Endothelial cell (in vitro differentiated cells): ENCODE data around the gene CSNK1G1. TPM values are rescaled to one million over a fixed set of nuclear protein-coding genes. Genes with fewer than 3 reads are reported as not detected.

Experiments
- DNase-seq: peaks from one replicate; pipeline ENCODE4 v3.0.0; 2021; ENCODE audit warnings: low spot score
- H3K27ac Mint-ChIP-seq: one replicate; pipeline ENCODE4 v1.8.0; 2021; ENCODE audit warnings: mixed read lengths, inconsistent platforms; ENCODE audit not compliant: unreplicated experiment
- H3K27me3 Mint-ChIP-seq: one replicate; pipeline ENCODE4 v1.8.0; 2021; ENCODE audit warnings: mild to moderate bottlenecking, moderate library complexity, mixed read lengths, inconsistent platforms; ENCODE audit not compliant: unreplicated experiment
- H3K36me3 Mint-ChIP-seq: one replicate; pipeline ENCODE4 v1.8.0; 2021; ENCODE audit warnings: mild to moderate bottlenecking, low read depth, mixed read lengths, inconsistent platforms; ENCODE audit not compliant: unreplicated experiment
- H3K4me1 Mint-ChIP-seq: one replicate; pipeline ENCODE4 v1.8.0; 2021; ENCODE audit warnings: mild to moderate bottlenecking, mixed read lengths, inconsistent platforms; ENCODE audit not compliant: unreplicated experiment
- H3K4me3 Mint-ChIP-seq: one replicate; pipeline ENCODE4 v1.8.0; 2021; ENCODE audit warnings: mild to moderate bottlenecking, mixed read lengths, inconsistent platforms; ENCODE audit not compliant: unreplicated experiment
- H3K9me3 Mint-ChIP-seq: one replicate; pipeline ENCODE4 v1.8.0; 2021; ENCODE audit warnings: mixed read lengths, inconsistent platforms; ENCODE audit not compliant: unreplicated experiment
- CTCF ChIP-seq: fragments of 200-600 bp; sonication (generic); IDR thresholded peaks from one replicate; pipeline ENCODE4 v1.5.0; 2021; ENCODE audit warnings: antibody characterized with exemption; ENCODE audit not compliant: unreplicated experiment
- total RNA-seq: library from RNA; stranded (reverse); fragmentation: NEBNext Ultra II Directional; extraction: Animal tissue kit (Norgen Biotek cat#: 25700); gene quantifications from one replicate; pipeline ENCODE4 v1.2.1, GENCODE V29; 2021; ENCODE audit not compliant: unreplicated experiment

CSNK1G1 gene
- total RNA-seq, 1 donor from 2014 or later, result 22.9 TPM

GRCh38 chr15:64205202-64205601 is 150.8 kb downstream of the CSNK1G1 start:
- no peak overlapping the region for H3K4me3 Mint-ChIP-seq
- H3K9me3 Mint-ChIP-seq, result no peaks in the 10 kb centered on the region
- H3K27ac Mint-ChIP-seq, result no peak overlapping the region
- H3K36me3 Mint-ChIP-seq, result peaks cover 12% of the 10 kb centered on the region
- no peaks in the 10 kb centered on the region for H3K4me1 Mint-ChIP-seq
- TF ChIP-seq CTCF, result no peak
- DNase-seq, result no peak
- no peaks in the 10 kb centered on the region for H3K27me3 Mint-ChIP-seq

GRCh38 chr15:64197425-64197824 is 158.5 kb downstream of the CSNK1G1 start:
- Mint-ChIP-seq H3K4me3 (no peak overlapping the region), H3K9me3 (no peaks in the 10 kb centered on the region), H3K4me1 (no peaks in the 10 kb centered on the region), H3K36me3 (peaks cover 11% of the 10 kb centered on the region), H3K27ac (no peak overlapping the region), H3K27me3 (no peaks in the 10 kb centered on the region)
- TF ChIP-seq CTCF, result no peak
- DNase-seq, result no peak

- H3K36me3 Mint-ChIP-seq, result peaks cover 3% of the 10 kb centered on the region
- no peaks in the 10 kb centered on the region for H3K9me3 Mint-ChIP-seq
- TF ChIP-seq CTCF, result no peak
- no peak for DNase-seq
- no peaks in the 10 kb centered on the region for H3K4me1 Mint-ChIP-seq
- no peak overlapping the region for H3K27ac Mint-ChIP-seq
- no peak overlapping the region for H3K4me3 Mint-ChIP-seq
- H3K27me3 Mint-ChIP-seq, result no peaks in the 10 kb centered on the region
Observed at GRCh38 chr15:64193971-64194370, 162.0 kb downstream of the CSNK1G1 start.

- DNase-seq, result no peak
- H3K9me3 Mint-ChIP-seq, result no peaks in the 10 kb centered on the region
- no peak for TF ChIP-seq CTCF
- no peak overlapping the region for H3K4me3 Mint-ChIP-seq
- peaks cover 2% of the 10 kb centered on the region for H3K27me3 Mint-ChIP-seq
- peaks cover 12% of the 10 kb centered on the region for H3K4me1 Mint-ChIP-seq
- H3K27ac Mint-ChIP-seq, result no peak overlapping the region
- H3K36me3 Mint-ChIP-seq, result peaks cover 8% of the 10 kb centered on the region
Observed at GRCh38 chr15:64191971-64192830, 163.8 kb downstream of the CSNK1G1 start.
